Measurements from ENCODE around the gene SLC49A3. TPM values are rescaled to one million over a fixed set of nuclear protein-coding genes. Genes with fewer than 3 reads are reported as not detected.

SLC49A3 gene
- total and polyA plus RNA-seq, 2 experiments from 2014 or later: 1.3 to 3.7 TPM

- TF ChIP-seq ZNF462 (CRISPR knock-in tag; IDR thresholded peaks at IDR 0.05): no peak
Observed at GRCh38 chr4:660401-660800, 28.6 kb downstream of the SLC49A3 start (continued).

GRCh38 chr4:659851-660250, 29.1 kb downstream of the SLC49A3 start:
- Histone ChIP-seq H4K20me1 (replicated peaks; ENCODE audit: insufficient read depth) (no peaks in the 10 kb centered on the region; the same call in 1 of the 2 replicates), H3K79me2 (replicated peaks; ENCODE audit: insufficient read depth) (no peaks in the 10 kb centered on the region), H3F3A (replicated peaks; ENCODE audit: low read depth) (0 out of 2 replicates have a peak, but pooled peaks cover 2% of the 10 kb centered on the region), H3K9me2 (ENCODE audit: insufficient read depth) (no peaks in the 10 kb centered on the region), H3K27me3 (ENCODE audit: insufficient read depth) (no peaks in the 10 kb centered on the region), H3K4me1 (ENCODE audit: insufficient read depth) (no peaks in the 10 kb centered on the region), H3K4me2 (no peak overlapping the region), H3K27ac (ENCODE audit: low read depth) (no peak overlapping the region), H3K36me3 (ENCODE audit: insufficient read depth) (no peaks in the 10 kb centered on the region), H3K4me3 (no peak overlapping the region), H2AFZ (no peak overlapping the region)
- H3K9me3 Mint-ChIP-seq: no peaks in the 10 kb centered on the region; the same call in 2 of the 3 replicates
- ATAC-seq (no peak), DNase-seq (ENCODE audit: low spot score) (no peak)
- peaks cover 9% of the 10 kb centered on the region for H3K27me3 Mint-ChIP-seq (ENCODE audit: insufficient read depth, low read depth, poor library complexity)
- H3K4me3 Mint-ChIP-seq: no peak overlapping the region; the same call in 2 of the 3 replicates
- H3K36me3 Mint-ChIP-seq (ENCODE audit: low read depth): peaks cover 12% of the 10 kb centered on the region
- no peaks in the 10 kb centered on the region; the same call in 1 of the 3 replicates for H3K4me1 Mint-ChIP-seq
- H3K27ac Mint-ChIP-seq: no peak overlapping the region
- no peak for TF ChIP-seq NANOG (IDR thresholded peaks at IDR 0.05; ENCODE audit: borderline replicate concordance)
- TF ChIP-seq EZH2phosphoT487 (IDR thresholded peaks at IDR 0.05; ENCODE audit: unreplicated experiment): no peak
- TF ChIP-seq ZNF462 (CRISPR knock-in tag; IDR thresholded peaks at IDR 0.05): no peak
- no peak for TF ChIP-seq ZNF114 (CRISPR knock-in tag; IDR thresholded peaks at IDR 0.05)
- TF ChIP-seq ZNF331 (CRISPR knock-in tag; IDR thresholded peaks at IDR 0.05; ENCODE audit: low read depth): no peak
- TF ChIP-seq ETS1 (IDR thresholded peaks at IDR 0.05): no peak
- no peak for TF ChIP-seq STAT1 (IDR thresholded peaks at IDR 0.05; ENCODE audit: unreplicated experiment)
- no peak for TF ChIP-seq CREB1 (CRISPR knock-in tag; IDR thresholded peaks at IDR 0.05; ENCODE audit: low read depth)
